Adrenal gland (tissue), 5 donors: ENCODE data around the gene HES6.
"Not testable (repeated sequence)": the region's sequence is repeated elsewhere in the genome, so short reads cannot be mapped to it uniquely, and the experiment has no call there.

Experiments
- POLR2A ChIP-seq, 2 donors: fragments of 450-650 bp; IDR thresholded peaks; one replicate each; pipeline ENCODE4 v1.6.1; 2017; ENCODE audit warnings: antibody characterized with exemption in 2 of 2, mild to moderate bottlenecking in 2 of 2, moderate library complexity in 1 of 2
- TF ChIP-seq, protein P1 (sequence below), 6 experiments: fragments of 450-650 bp in 4 of 6; fragments of 200-600 bp in 2 of 6; sonication (generic) in 1 of 6; IDR thresholded peaks; 1 replicate in 5 of 6; 2 replicates in 1 of 6; pipeline versions ENCODE4 v1.5.1 to v1.8.0; 2016 to 2021; ENCODE audit warnings: antibody characterized with exemption in 6 of 6, mild to moderate bottlenecking in 2 of 6, moderate library complexity in 1 of 6
- donor health status: DM: no; HTN: no; CAD: no.

DNA sequence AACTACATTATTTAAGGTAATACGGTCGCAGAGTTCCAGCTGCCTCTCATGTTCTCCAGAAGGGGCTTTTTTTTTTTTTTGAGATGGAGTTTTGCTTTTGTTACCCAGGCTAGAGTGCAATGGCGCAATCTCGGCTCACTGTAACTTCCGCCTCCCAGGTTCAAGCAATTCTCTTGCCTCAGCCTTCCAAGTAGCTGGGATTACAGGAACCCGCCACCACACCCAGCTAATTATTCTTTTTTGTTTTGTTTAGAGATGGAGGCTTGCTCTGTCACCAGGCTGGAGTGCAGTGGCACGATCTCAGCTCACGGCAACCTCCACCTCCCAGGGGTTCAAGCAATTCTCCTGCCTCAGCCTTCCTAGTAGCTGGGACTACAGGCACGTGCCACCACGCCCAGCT is 33.6 kb upstream of the HES6 start:
- TF ChIP-seq, protein P1, sequence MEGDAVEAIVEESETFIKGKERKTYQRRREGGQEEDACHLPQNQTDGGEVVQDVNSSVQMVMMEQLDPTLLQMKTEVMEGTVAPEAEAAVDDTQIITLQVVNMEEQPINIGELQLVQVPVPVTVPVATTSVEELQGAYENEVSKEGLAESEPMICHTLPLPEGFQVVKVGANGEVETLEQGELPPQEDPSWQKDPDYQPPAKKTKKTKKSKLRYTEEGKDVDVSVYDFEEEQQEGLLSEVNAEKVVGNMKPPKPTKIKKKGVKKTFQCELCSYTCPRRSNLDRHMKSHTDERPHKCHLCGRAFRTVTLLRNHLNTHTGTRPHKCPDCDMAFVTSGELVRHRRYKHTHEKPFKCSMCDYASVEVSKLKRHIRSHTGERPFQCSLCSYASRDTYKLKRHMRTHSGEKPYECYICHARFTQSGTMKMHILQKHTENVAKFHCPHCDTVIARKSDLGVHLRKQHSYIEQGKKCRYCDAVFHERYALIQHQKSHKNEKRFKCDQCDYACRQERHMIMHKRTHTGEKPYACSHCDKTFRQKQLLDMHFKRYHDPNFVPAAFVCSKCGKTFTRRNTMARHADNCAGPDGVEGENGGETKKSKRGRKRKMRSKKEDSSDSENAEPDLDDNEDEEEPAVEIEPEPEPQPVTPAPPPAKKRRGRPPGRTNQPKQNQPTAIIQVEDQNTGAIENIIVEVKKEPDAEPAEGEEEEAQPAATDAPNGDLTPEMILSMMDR (IDR thresholded peaks at IDR 0.05), result not testable (repeated sequence)
- not testable (repeated sequence) for TF ChIP-seq POLR2A (IDR thresholded peaks at IDR 0.05)
